Activated CD4-positive, CD25-positive, alpha-beta regulatory T cell treated with anti-CD3 and anti-CD28 coated beads, Interleukin-2, amount 50 U/mL, for 24 hours (primary cell): ENCODE data around the gene ANGPTL2.
A peak's percentile ranks its signal among the peaks of the same experiment; 100 is the strongest.
"Not testable (repeated sequence)": the region's sequence is repeated elsewhere in the genome, so short reads cannot be mapped to it uniquely, and the experiment has no call there.

Experiments
- ATAC-seq, 2 donors: fragments of 150-1000 bp; cut with Tn5 transposase; one replicate each; pipeline ENCODE4 v1.10.0; 2021; ENCODE audit warnings: mild to moderate bottlenecking in 1 of 2, moderate library complexity in 1 of 2

Gene ANGPTL2

GRCh38 chr9:127154390-127155191, 32.2 kb upstream of the ANGPTL2 start:
- ATAC-seq = peak; percentile 55 to 82

- ATAC-seq = no peak
Measured at GRCh38 chr9:127154003-127154389, 31.6 kb upstream of the ANGPTL2 start.

- no peak for ATAC-seq
Measured at GRCh38 chr9:127153501-127153900, 31.1 kb upstream of the ANGPTL2 start.

- ATAC-seq = no peak
Measured at GRCh38 chr9:127149463-127150390, 27.3 kb upstream of the ANGPTL2 start.

- ATAC-seq = no peak
Measured at GRCh38 chr9:127149010-127149409, 26.6 kb upstream of the ANGPTL2 start.

- ATAC-seq = no peak
Measured at GRCh38 chr9:127148014-127148413, 25.6 kb upstream of the ANGPTL2 start.

GRCh38 chr9:127147251-127147650, 24.8 kb upstream of the ANGPTL2 start:
- no peak for ATAC-seq

GRCh38 chr9:127146841-127147240, 24.4 kb upstream of the ANGPTL2 start:
- not testable (repeated sequence) for ATAC-seq

- no peak for ATAC-seq
Measured at GRCh38 chr9:127144670-127145445, 22.4 kb upstream of the ANGPTL2 start.

GRCh38 chr9:127143920-127144465, 21.6 kb upstream of the ANGPTL2 start:
- ATAC-seq = no peak

GRCh38 chr9:127142931-127143464, 20.6 kb upstream of the ANGPTL2 start:
- no peak for ATAC-seq

GRCh38 chr9:127142291-127142690, 19.9 kb upstream of the ANGPTL2 start:
- ATAC-seq = no peak

- no peak for ATAC-seq
Measured at GRCh38 chr9:127140842-127141675, 18.6 kb upstream of the ANGPTL2 start.

GRCh38 chr9:127140181-127140580, 17.7 kb upstream of the ANGPTL2 start:
- ATAC-seq = no peak

- ATAC-seq = no peak
Measured at GRCh38 chr9:127139775-127140174, 17.3 kb upstream of the ANGPTL2 start.

- no peak for ATAC-seq
Measured at GRCh38 chr9:127139071-127139731, 16.8 kb upstream of the ANGPTL2 start.

- ATAC-seq = no peak
Measured at GRCh38 chr9:127138444-127138843, 16.0 kb upstream of the ANGPTL2 start.

- no peak for ATAC-seq
Measured at GRCh38 chr9:127137640-127138360, 15.4 kb upstream of the ANGPTL2 start.

GRCh38 chr9:127136880-127137639, 14.6 kb upstream of the ANGPTL2 start:
- ATAC-seq = no peak
